B cell (primary cell): Measurements from ENCODE around the gene TBX15. TPM values are rescaled to one million over a fixed set of nuclear protein-coding genes. Genes with fewer than 3 reads are reported as not detected.

Source experiments
- ATAC-seq: fragments of 200-7000 bp; cut with Tn5 transposase; one replicate; pipeline ENCODE4 v1.10.0; 2021; ENCODE audit warnings: low read depth, mild to moderate bottlenecking, moderate number of reproducible peaks, moderate library complexity
- CTCF ChIA-PET: fragments of 350-600 bp; sonication (Branson Sonifier 250); formaldehyde crosslinking; loops from one replicate; lab custom pipeline; 2021; ENCODE audit warnings: antibody characterized with exemption, inconsistent platforms; lab: Charles Lee
- POLR2A ChIA-PET: fragments of 350-600 bp; sonication (Branson Sonifier 250); formaldehyde crosslinking; loops from one replicate; lab custom pipeline; 2021; ENCODE audit warnings: antibody characterized with exemption; lab: Charles Lee
- DNase-seq: peaks from one replicate; pipeline ENCODE4 v3.0.0; 2013
- H2AFZ ChIP-seq: 2 replicates; pipeline ENCODE4 v1.6.1; 2012; ENCODE audit warnings: mild to moderate bottlenecking, low read depth, low read length; ENCODE audit not compliant: insufficient read depth, poor library complexity, severe bottlenecking
- H3K27ac ChIP-seq, 2 donors: 1 replicate in 1 of 2; 2 replicates in 1 of 2; pipeline ENCODE4 v1.5.1; 2012 to 2013; ENCODE audit warnings: low read length in 2 of 2, mild to moderate bottlenecking in 2 of 2, moderate library complexity in 1 of 2
- H3K27me3 ChIP-seq, 4 experiments: fragments of 200-600 bp in 1 of 4; sonication (generic) in 1 of 4; replicated peaks in 1 of 4; 1 replicate in 2 of 4; 2 replicates in 2 of 4; pipeline versions ENCODE4 v1.6.1 to v1.7.0; 2013 to 2016; ENCODE audit warnings: low read length in 3 of 4, mild to moderate bottlenecking in 2 of 4, mixed read lengths in 1 of 4, moderate library complexity in 1 of 4; ENCODE audit not compliant: insufficient read depth in 4 of 4, control insufficient read depth in 3 of 4; ENCODE audit errors: control extremely low read depth in 1 of 4
- H3K36me3 ChIP-seq, 2 experiments: replicated peaks in 1 of 2; 1 replicate in 1 of 2; 2 replicates in 1 of 2; pipeline versions ENCODE4 v1.6.1 to v1.7.1; 2013; ENCODE audit warnings: low read length in 1 of 2; ENCODE audit not compliant: insufficient read depth in 2 of 2, control insufficient read depth in 1 of 2; ENCODE audit errors: control extremely low read depth in 1 of 2, extremely low read depth in 1 of 2
- H3K4me1 ChIP-seq, 2 donors: fragments of 200-600 bp in 1 of 2; sonication (generic) in 1 of 2; 1 replicate in 1 of 2; 2 replicates in 1 of 2; pipeline versions ENCODE4 v1.5.1 to v1.6.1; 2013 to 2017; ENCODE audit warnings: low read length in 2 of 2; ENCODE audit not compliant: control insufficient read depth in 2 of 2, insufficient read depth in 2 of 2
- H3K4me2 ChIP-seq: replicated peaks from 2 replicates; pipeline ENCODE3; 2012; ENCODE audit warnings: mild to moderate bottlenecking, low read depth, low read length; ENCODE audit not compliant: poor library complexity, severe bottlenecking
- H3K4me3 ChIP-seq, 5 experiments: fragments of 200-600 bp in 1 of 5; sonication (generic) in 1 of 5; 1 replicate in 3 of 5; 2 replicates in 2 of 5; pipeline versions ENCODE4 v1.5.1 to v1.7.0; 2011 to 2016; ENCODE audit warnings: low read length in 4 of 5, mild to moderate bottlenecking in 4 of 5, low read depth in 2 of 5, control low read depth in 1 of 5, moderate library complexity in 1 of 5; ENCODE audit not compliant: insufficient read depth in 1 of 5; ENCODE audit errors: control extremely low read depth in 1 of 5, extremely low read depth in 1 of 5
- H3K79me2 ChIP-seq: fragments of 200-600 bp; sonication (generic); one replicate; pipeline ENCODE4 v1.6.0; 2016; ENCODE audit warnings: low read length; ENCODE audit not compliant: control insufficient read depth, insufficient read depth
- H3K9ac ChIP-seq: fragments of 200-600 bp; sonication (generic); 2 replicates; pipeline ENCODE4 v1.6.1; 2017; ENCODE audit warnings: mild to moderate bottlenecking, low read length, moderate library complexity
- H3K9me3 ChIP-seq, 3 donors: one replicate each; pipeline versions ENCODE4 v1.6.1 to v1.7.1; 2013; ENCODE audit warnings: low read length in 2 of 3; ENCODE audit not compliant: control insufficient read depth in 2 of 3, insufficient read depth in 1 of 3; ENCODE audit errors: control extremely low read depth in 1 of 3
- H4K20me1 ChIP-seq: 2 replicates; pipeline ENCODE4 v1.6.0; 2012; ENCODE audit warnings: mild to moderate bottlenecking, low read length; ENCODE audit not compliant: insufficient read depth, control insufficient read depth, poor library complexity, severe bottlenecking
- H3K27ac Mint-ChIP-seq: one replicate; pipeline ENCODE4 v1.8.0; 2021; ENCODE audit warnings: mixed read lengths
- H3K27me3 Mint-ChIP-seq: one replicate; pipeline ENCODE4 v1.8.0; 2021; ENCODE audit warnings: mixed read lengths
- H3K4me1 Mint-ChIP-seq: one replicate; pipeline ENCODE4 v1.8.0; 2021; ENCODE audit warnings: mixed read lengths
- H3K4me3 Mint-ChIP-seq: one replicate; pipeline ENCODE4 v1.8.0; 2021; ENCODE audit warnings: mixed read lengths
- H3K9me3 Mint-ChIP-seq: one replicate; pipeline ENCODE4 v1.8.0; 2022; ENCODE audit warnings: mixed read lengths; ENCODE audit not compliant: insufficient read depth
- EZH2 ChIP-seq: IDR thresholded peaks from 2 replicates; pipeline ENCODE4 v1.6.1; 2012; ENCODE audit warnings: borderline replicate concordance, low read depth, mild to moderate bottlenecking, moderate library complexity, low read length; ENCODE audit not compliant: insufficient read depth, poor library complexity, severe bottlenecking
- whole genome bisulfite sequencing: methylation state at CpG from one replicate; pipeline ENCODE4 v1.1.5; 2013; ENCODE audit warnings: missing lambda C conversion rate; ENCODE audit not compliant: insufficient coverage; 5-methylcytosine and 5-hydroxymethylcytosine counted together
- intact Hi-C: fragments of 100-400 bp; cut with micrococcal nuclease; formaldehyde crosslinking; loops from one replicate; pipeline ENCODE4 v1.10.0; 2022
- polyA plus RNA-seq: library from polyadenylated mRNA; depleted of rRNA; stranded (reverse); fragments of >200 nt; gene quantifications from 2 replicates; pipeline ENCODE4 v1.2.3, GENCODE V29; 2012
- total RNA-seq, 2 donors: library from RNA; stranded (reverse); fragments of 120-200 nt in 1 of 2; gene quantifications; 1 replicate in 1 of 2; 2 replicates in 1 of 2; pipeline versions ENCODE4 v1.2.3 to v1.2.4, GENCODE V29; 2013 to 2022
- TF ChIP-seq, protein P1 (sequence below): fragments of 200-600 bp; IDR thresholded peaks from one replicate; pipeline ENCODE4 v1.8.0; 2022; ENCODE audit warnings: antibody characterized with exemption, mild to moderate bottlenecking

The TBX15 gene
- total and polyA plus RNA-seq, 2 donors (not counting 1 experiment from before 2014, with no cell fraction given), result 0.03 to 0.15 TPM

DNA sequence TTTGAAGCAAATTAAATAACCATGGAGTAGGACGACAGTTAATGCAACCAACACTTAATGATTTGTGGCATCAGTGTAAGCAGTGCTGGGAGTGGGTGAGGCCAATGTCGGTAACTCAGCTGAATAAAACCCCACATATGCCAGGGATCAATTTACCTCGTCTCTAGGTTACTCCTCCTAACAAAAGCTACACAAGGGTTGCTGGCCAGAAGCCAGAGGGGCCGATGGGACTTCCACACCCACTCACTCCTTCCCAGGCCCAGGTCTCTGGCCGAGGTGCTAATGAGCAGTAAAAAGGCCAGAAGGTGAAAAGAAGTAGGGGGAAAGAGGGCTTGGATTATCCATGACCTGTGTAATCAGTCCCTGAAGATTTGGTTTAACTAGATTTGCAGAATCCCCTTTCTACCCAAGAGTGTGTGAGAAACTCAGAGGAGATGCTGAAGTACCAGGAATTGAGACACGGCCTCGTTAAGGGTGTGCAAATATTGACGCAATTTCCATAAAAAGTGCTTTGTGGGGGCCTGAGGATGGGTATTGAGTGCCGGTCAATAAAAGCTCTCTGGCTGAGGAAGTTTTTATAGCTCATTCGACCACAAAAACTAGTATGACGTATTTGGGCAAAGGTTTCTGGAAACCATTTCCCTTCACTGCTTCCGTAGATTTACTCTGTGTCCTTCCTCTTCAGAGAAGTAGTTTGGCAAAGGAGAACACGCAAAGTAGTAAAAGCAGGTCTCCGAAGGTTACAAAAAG is 145.5 kb downstream of the TBX15 start:
- Histone ChIP-seq H3K4me1 (no peaks in the 10 kb centered on the region), H3K9me3 (no peaks in the 10 kb centered on the region), H3K36me3 (no peaks in the 10 kb centered on the region), H3K4me2 (no peak overlapping the region), H3K4me3 (no peak overlapping the region), H2AFZ (peak overlapping the region; percentile 19), H3K27me3 (no peaks in the 10 kb centered on the region), H4K20me1 (no peaks in the 10 kb centered on the region), H3K27ac (no peak overlapping the region), H3K9ac (no peak overlapping the region), H3K79me2 (no peaks in the 10 kb centered on the region)
- DNase-seq (no peak), ATAC-seq (no peak)
- H3K27me3 Mint-ChIP-seq, result no peaks in the 10 kb centered on the region
- ChIA-PET POLR2A (no interaction called here), CTCF (no interaction called here)
- no peak overlapping the region for H3K27ac Mint-ChIP-seq
- H3K4me1 Mint-ChIP-seq, result peaks cover 4% of the 10 kb centered on the region
- H3K9me3 Mint-ChIP-seq, result peaks cover 2% of the 10 kb centered on the region
- no peak overlapping the region for H3K4me3 Mint-ChIP-seq
- intact Hi-C loops, result no loop called here
- TF ChIP-seq, protein P1, sequence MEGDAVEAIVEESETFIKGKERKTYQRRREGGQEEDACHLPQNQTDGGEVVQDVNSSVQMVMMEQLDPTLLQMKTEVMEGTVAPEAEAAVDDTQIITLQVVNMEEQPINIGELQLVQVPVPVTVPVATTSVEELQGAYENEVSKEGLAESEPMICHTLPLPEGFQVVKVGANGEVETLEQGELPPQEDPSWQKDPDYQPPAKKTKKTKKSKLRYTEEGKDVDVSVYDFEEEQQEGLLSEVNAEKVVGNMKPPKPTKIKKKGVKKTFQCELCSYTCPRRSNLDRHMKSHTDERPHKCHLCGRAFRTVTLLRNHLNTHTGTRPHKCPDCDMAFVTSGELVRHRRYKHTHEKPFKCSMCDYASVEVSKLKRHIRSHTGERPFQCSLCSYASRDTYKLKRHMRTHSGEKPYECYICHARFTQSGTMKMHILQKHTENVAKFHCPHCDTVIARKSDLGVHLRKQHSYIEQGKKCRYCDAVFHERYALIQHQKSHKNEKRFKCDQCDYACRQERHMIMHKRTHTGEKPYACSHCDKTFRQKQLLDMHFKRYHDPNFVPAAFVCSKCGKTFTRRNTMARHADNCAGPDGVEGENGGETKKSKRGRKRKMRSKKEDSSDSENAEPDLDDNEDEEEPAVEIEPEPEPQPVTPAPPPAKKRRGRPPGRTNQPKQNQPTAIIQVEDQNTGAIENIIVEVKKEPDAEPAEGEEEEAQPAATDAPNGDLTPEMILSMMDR, result no peak
- TF ChIP-seq EZH2, result no peak
- 65% methylated on average over 7 of the region's 14 CpGs for WGBS

GRCh38 chr1:118841521-118841920 is 146.6 kb downstream of the TBX15 start:
- TF ChIP-seq, protein P1, result no peak
- no peak for TF ChIP-seq EZH2
- H2AFZ ChIP-seq, result no peak overlapping the region
- no peaks in the 10 kb centered on the region for H4K20me1 ChIP-seq
- DNase-seq (no peak), ATAC-seq (no peak)
- Mint-ChIP-seq H3K9me3 (peaks cover 2% of the 10 kb centered on the region), H3K4me3 (no peak overlapping the region), H3K27me3 (no peaks in the 10 kb centered on the region), H3K4me1 (peaks cover 4% of the 10 kb centered on the region), H3K27ac (no peak overlapping the region)
- H3K4me1 ChIP-seq, result no peaks in the 10 kb centered on the region
- ChIA-PET CTCF (no interaction called here), POLR2A (no interaction called here)
- no peak overlapping the region for H3K9ac ChIP-seq
- no peak overlapping the region for H3K27ac ChIP-seq
- no peaks in the 10 kb centered on the region for H3K9me3 ChIP-seq
- no peaks in the 10 kb centered on the region for H3K36me3 ChIP-seq
- H3K4me3 ChIP-seq, result no peak overlapping the region
- intact Hi-C loops, result no loop called here
- no peaks in the 10 kb centered on the region for H3K79me2 ChIP-seq
- no peak overlapping the region for H3K4me2 ChIP-seq
- no peaks in the 10 kb centered on the region for H3K27me3 ChIP-seq
